A549 treated with AZD2906 at 1 μM for 4 hours (cell line): ENCODE measurements around the gene SPATA24. TPM values are rescaled to one million over a fixed set of nuclear protein-coding genes. Genes with fewer than 3 reads are reported as not detected.

ENCODE experiments used
- total RNA-seq: library from RNA; stranded (reverse); fragments of 200-300 nt; extraction: Qiagen RNA extraction; gene quantifications from 5 replicates; pipeline ENCODE4 v1.2.3, GENCODE V29; 2022

The SPATA24 gene, protein sequence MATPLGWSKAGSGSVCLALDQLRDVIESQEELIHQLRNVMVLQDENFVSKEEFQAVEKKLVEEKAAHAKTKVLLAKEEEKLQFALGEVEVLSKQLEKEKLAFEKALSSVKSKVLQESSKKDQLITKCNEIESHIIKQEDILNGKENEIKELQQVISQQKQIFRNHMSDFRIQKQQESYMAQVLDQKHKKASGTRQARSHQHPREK
- total RNA-seq, result 4.6 to 5.3 TPM (median 4.9 TPM) in 5 replicates

DNA sequence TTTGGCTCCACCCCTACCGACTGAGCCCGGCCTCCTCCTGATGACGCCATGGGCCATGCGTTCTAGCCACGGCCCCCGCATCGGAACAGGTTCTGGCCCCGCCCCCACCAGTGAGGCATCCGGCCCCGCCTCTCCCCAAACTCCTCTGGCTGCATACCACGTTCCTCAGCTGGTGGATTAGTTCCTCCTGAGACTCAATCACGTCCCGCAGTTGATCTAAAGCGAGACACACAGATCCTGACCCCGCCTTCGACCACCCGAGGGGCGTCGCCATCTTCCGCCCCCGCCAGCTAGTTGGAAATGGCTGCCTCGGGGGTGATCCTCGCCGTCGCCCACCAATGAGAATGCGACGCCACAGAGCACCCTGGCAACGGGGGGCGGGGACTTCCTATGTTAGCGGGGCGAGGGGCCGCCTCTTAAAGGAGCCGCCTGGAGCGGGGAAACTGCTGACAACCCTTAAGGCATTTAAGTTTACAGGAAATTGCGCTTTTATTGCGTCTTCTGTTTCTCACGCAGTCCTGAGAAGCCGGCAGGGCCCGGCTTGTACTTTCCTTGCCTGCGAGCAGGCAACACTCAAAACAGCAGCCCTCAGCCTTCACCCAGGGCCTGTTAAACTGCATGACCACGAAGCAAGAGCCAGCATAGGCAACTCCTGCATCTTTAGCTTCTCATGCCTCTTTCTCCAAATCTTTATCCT, at the start of gene SPATA24:
SPATA24 (minus strand) TSS at position 303 of the 697 bp plus-strand sequence; CDS start at position 274, 29 bp downstream.

DNA sequence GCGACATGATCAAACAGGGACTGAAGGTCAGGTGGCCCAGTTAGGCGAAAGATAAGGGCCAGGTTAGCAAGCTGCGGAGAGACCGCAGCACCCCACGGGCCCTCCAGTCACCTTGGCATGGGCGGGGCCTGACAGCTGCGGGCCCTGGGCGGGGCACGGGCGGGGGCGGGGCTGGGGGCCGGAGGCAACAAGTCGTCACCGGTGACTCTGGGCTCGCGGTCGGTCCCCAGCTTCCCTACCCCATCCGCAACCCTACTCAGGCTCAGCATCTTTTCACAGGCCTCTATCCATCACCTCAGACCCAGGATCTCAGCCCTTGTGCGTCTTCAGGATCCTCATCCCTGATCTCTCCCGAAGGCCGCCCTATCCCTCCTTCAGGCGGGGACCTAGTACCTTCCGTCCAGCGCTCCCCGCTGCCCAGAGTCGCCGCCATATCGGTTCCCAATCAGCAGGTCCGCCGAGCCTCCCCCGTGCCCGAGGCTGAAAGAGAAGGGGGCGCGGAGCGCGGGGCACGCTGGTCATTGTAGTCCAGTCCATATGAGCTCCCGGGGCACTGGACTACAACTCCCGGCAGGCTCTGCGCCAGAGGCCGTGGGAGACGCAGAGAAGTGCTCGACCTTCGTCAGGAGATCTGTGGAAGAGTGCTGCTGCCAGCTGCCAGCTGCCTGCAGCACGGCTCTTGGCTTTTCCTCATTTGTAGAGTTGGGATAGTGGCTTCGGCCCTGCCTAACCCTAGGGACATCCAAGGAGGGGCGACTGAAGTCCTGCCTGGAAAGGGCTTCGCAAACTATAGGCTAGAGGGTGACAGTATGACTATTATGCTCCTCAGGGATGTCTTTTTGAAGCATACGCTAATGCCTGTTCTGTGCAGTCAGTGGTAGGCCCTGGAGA, 35.4 kb upstream of the SPATA24 start, which contains the start of gene DNAJC18:
DNAJC18 (minus strand) TSS at position 513 of the 891 bp plus-strand sequence; CDS start at position 433, 80 bp downstream.

DNA sequence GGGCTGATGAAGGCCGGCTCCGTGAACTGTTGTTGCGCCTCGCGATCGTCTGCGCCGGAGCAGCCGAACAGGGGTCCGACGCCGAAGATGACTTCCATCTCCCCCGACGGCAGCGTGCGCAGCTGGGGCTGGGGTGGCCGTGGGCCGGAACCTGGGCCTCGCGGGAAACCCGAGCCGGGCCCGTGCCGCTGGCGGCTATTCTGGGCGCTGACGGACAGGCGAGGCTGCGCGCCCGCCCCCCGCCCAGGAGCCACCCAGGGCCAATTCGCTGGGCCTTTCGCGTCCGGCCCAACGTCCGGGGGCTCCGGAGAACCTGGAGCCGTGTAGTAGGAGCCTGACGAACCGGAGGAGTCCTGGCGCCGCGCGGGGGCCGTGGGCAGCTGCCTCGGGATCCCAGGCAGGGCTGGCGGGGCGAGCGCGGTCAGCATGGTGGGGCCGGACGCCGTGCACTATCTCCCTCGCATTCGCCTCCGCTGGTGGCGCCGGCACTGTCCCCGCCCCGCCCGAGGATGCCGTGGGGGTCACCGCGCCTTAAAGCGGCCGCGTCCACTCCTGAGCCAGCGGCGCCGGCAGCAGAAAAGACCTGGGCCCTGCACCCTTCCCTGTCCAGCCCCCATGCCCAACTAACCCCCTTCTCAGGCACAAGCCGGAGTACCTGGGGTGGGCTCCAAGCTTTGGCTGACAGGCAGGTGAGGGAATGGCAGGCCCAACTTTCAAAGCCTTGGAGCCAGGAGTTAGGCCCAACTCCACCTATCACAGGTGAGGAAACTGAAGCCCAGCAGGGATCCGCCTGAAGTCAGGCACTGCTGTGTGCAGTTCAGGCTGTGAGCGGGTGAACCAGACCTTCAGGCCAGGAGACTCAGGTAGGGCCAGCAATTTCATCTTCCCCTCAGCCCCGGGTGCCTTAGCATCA, 9.0 kb downstream of the SPATA24 start, which contains the start of gene PROB1:
PROB1 (minus strand) TSS at position 451 of the 913 bp plus-strand sequence; CDS start at position 428, 23 bp downstream.

DNA sequence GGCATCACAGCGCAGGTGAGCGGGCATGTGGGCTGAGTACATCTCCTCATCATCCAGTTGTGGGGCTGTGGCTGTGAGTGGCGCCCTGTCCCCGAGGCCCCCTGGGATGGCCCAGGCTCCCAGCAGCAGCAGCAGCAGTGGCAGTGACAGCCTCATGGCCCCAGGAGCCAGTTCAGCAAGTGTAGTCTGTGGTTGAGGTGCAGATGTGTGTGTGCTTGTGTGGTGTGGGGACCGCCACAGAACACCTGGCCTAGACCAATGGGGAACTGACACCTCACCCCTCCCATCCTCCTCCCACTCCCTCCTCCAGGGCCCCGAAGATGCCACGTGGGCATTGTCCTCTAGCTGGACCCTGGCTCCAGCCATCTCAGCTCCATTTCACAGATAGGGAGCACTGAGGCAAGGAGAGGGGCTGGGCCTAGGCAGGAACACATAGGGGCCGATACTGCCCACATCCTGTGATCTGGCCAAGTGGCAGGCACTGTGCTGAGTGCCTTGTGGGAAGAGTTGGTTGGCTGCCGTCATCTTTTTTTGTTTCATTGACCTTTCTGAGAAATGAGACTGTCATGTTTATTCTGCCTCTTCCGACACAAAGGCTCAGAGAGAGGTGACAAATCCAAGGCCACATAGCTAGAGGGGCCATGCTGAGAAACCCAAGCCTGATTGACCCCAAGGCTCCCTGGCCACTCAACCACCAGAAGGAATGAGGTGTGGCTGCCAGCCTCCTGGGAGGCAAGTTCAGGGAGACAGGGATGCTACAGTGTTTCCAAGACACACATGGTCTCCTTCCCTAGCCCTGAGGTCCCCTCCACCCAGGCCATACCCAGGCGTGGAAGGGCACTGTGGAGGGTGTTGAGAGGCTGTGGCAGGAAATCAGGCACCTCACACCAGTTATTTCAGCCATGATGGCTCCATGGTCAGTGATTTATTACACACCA, 13.9 kb downstream of the SPATA24 start, which contains the start of gene MZB1:
MZB1 (minus strand) TSS at position 213 of the 938 bp plus-strand sequence; CDS start at position 156, 57 bp downstream.

DNA sequence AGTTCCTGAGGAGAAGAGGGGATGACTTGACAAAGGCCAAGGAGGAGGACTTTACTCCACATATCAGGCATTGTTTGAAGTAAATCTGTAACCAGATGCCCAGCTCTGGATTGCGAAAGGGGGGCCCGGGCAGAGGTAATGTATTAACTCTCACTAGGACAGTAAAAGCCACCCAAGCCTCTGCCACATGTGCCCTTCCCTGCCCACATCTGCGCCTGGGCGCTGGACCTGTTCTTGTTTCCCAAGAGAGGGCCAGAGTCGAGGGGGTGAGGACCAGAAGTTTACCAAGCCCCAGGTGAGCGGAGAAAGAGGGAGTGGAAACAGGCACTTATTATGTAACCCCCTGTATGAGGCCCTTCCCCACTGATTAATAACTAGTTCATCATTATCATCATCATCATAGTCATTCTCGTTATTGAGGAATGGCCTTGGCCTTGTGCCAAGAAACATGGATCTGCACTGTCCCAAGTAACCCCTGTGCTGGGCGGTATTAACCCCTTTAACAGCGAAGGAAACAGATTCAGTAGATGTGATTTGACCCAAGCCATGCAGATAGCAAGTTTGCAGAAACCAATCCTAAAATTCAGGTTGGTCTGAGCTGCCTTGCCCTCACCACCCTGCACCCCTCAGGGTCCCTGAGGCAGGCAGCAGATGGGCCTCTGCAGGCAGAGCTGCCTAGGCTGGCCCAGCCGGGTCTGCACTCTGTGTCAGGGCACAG, 20.5 kb downstream of the SPATA24 start, which contains the start of gene SLC23A1:
SLC23A1 (minus strand) TSS at position 23 of the 718 bp plus-strand sequence. CDS start 44 bp downstream, outside the sequence.

Other genes with a start within 250 kb of the SPATA24 start
- gene SIL1, start 205.7 kb downstream of the SPATA24 start, total RNA-seq, result 24.6 to 26.7 TPM (median 26.5 TPM) in 5 replicates
- 155 to 183 TPM (median 175 TPM) in 5 replicates for gene MATR3, start 110.3 kb downstream of the SPATA24 start, total RNA-seq
- 75.2 to 96.5 TPM (median 82.7 TPM) in 5 replicates for gene PAIP2, start 62.2 kb downstream of the SPATA24 start, total RNA-seq
- 1.1 to 1.7 TPM (median 1.3 TPM) in 5 replicates for gene SLC23A1, start 20.8 kb downstream of the SPATA24 start, total RNA-seq
- 0.07 to 0.11 TPM (median 0.09 TPM) in 3 of 5 replicates, not detected in the others for gene MZB1, start 14.2 kb downstream of the SPATA24 start, total RNA-seq
- gene PROB1, start 9.0 kb downstream of the SPATA24 start, total RNA-seq, result 0.16 to 0.24 TPM (median 0.19 TPM) in 5 replicates
- gene DNAJC18, start 35.4 kb upstream of the SPATA24 start, total RNA-seq, result 5.8 to 8.8 TPM (median 7.1 TPM) in 5 replicates
- not detected in 5 replicates for gene ECSCR, start 58.7 kb upstream of the SPATA24 start, total RNA-seq
- not detected in 5 replicates for gene SMIM33, start 66.9 kb upstream of the SPATA24 start, total RNA-seq
- gene STING1, start 78.7 kb upstream of the SPATA24 start, total RNA-seq, result 0.78 to 1.0 TPM (median 1.00 TPM) in 5 replicates
- gene UBE2D2, start 157.2 kb upstream of the SPATA24 start, total RNA-seq, result 112 to 171 TPM (median 165 TPM) in 5 replicates
- gene CXXC5, start 244.3 kb upstream of the SPATA24 start, total RNA-seq, result 12.3 to 17.9 TPM (median 15.7 TPM) in 5 replicates